Liver (tissue), 9 donors: Measurements from ENCODE around the gene OR2AG1. TPM values are rescaled to one million over a fixed set of nuclear protein-coding genes. Genes with fewer than 3 reads are reported as not detected.
A peak's percentile ranks its signal among the peaks of the same experiment; 100 is the strongest.

Experiments used
- DNase-seq: peaks from one replicate; pipeline ENCODE4 v3.0.0-alpha.2; 2017; ENCODE audit warnings: low spot score
- H3K27ac ChIP-seq, 2 donors: one replicate each; pipeline ENCODE4 v1.7.0; 2013; ENCODE audit warnings: inconsistent platforms in 2 of 2, low read length in 2 of 2, control low read depth in 1 of 2, low read depth in 1 of 2, mild to moderate bottlenecking in 1 of 2
- H3K27me3 ChIP-seq, 4 donors: one replicate each; pipeline versions ENCODE4 v1.6.1 to v1.7.0; 2013; ENCODE audit warnings: low read length in 3 of 4, inconsistent platforms in 1 of 4, mild to moderate bottlenecking in 1 of 4, moderate library complexity in 1 of 4; ENCODE audit not compliant: control insufficient read depth in 4 of 4, insufficient read depth in 4 of 4
- H3K36me3 ChIP-seq, 4 donors: one replicate each; pipeline versions ENCODE4 v1.6.1 to v1.7.0; 2013; ENCODE audit warnings: low read length in 3 of 4, mild to moderate bottlenecking in 3 of 4, low read depth in 1 of 4, moderate library complexity in 1 of 4; ENCODE audit not compliant: control insufficient read depth in 4 of 4, insufficient read depth in 3 of 4
- H3K4me1 ChIP-seq, 4 donors: one replicate each; pipeline versions ENCODE4 v1.6.1 to v1.7.0; 2013; ENCODE audit warnings: low read length in 3 of 4, mild to moderate bottlenecking in 3 of 4, moderate library complexity in 1 of 4; ENCODE audit not compliant: control insufficient read depth in 4 of 4, insufficient read depth in 4 of 4
- H3K4me3 ChIP-seq, 3 donors: one replicate each; pipeline versions ENCODE4 v1.6.1 to v1.7.0; 2013; ENCODE audit warnings: low read length in 3 of 3, control low read depth in 1 of 3, low read depth in 1 of 3, mild to moderate bottlenecking in 1 of 3
- H3K9ac ChIP-seq, 2 donors: one replicate each; pipeline ENCODE4 v1.7.0; 2013; ENCODE audit warnings: low read length in 2 of 2, mild to moderate bottlenecking in 2 of 2, moderate library complexity in 2 of 2, control low read depth in 1 of 2, low read depth in 1 of 2
- H3K9me3 ChIP-seq, 4 donors: one replicate each; pipeline versions ENCODE4 v1.6.1 to v1.7.0; 2013; ENCODE audit warnings: low read length in 3 of 4; ENCODE audit not compliant: control insufficient read depth in 4 of 4
- ATF3 ChIP-seq: IDR thresholded peaks from 2 replicates; pipeline ENCODE4 v1.6.1; 2016; ENCODE audit warnings: antibody characterized with exemption
- CTCF ChIP-seq: fragments of 150-350 bp; IDR thresholded peaks from 2 replicates; pipeline ENCODE4 v1.5.1; 2017; ENCODE audit warnings: improper control_type of control experiment, low read depth, low read length; ENCODE audit not compliant: missing input control
- EGR1 ChIP-seq, 2 donors: IDR thresholded peaks; 2 replicates each; pipeline ENCODE4 v1.6.1; 2016 to 2018; ENCODE audit warnings: antibody characterized with exemption in 2 of 2, low read depth in 2 of 2
- FOXA1 ChIP-seq: IDR thresholded peaks from 2 replicates; pipeline ENCODE4 v1.6.1; 2016; ENCODE audit warnings: antibody characterized with exemption
- FOXA2 ChIP-seq: IDR thresholded peaks from 2 replicates; pipeline ENCODE4 v1.6.1; 2016; ENCODE audit warnings: antibody characterized with exemption
- HNF4G ChIP-seq: IDR thresholded peaks from 2 replicates; pipeline ENCODE4 v1.6.1; 2016; ENCODE audit warnings: antibody characterized with exemption
- JUND ChIP-seq, 2 donors: IDR thresholded peaks; 2 replicates each; pipeline ENCODE4 v1.6.1; 2016; ENCODE audit warnings: antibody characterized with exemption in 2 of 2
- NR2F2 ChIP-seq: IDR thresholded peaks from 2 replicates; pipeline ENCODE4 v1.6.1; 2016; ENCODE audit warnings: antibody characterized with exemption
- RAD21 ChIP-seq, 2 donors: IDR thresholded peaks; 2 replicates each; pipeline ENCODE4 v1.6.1; 2016; ENCODE audit warnings: antibody characterized with exemption in 2 of 2, mild to moderate bottlenecking in 2 of 2
- REST ChIP-seq: IDR thresholded peaks from 2 replicates; pipeline ENCODE4 v1.6.1; 2016; ENCODE audit warnings: antibody characterized with exemption, mild to moderate bottlenecking
- RXRA ChIP-seq, 2 donors: IDR thresholded peaks; 2 replicates each; pipeline ENCODE4 v1.6.1; 2017 to 2018; ENCODE audit warnings: antibody characterized with exemption in 2 of 2, mild to moderate bottlenecking in 1 of 2
- SP1 ChIP-seq: IDR thresholded peaks from 2 replicates; pipeline ENCODE4 v1.6.1; 2018; ENCODE audit warnings: antibody characterized with exemption, mild to moderate bottlenecking
- TAF1 ChIP-seq: conservative IDR thresholded peaks from 2 replicates; pipeline ENCODE4 v1.6.1; 2016; ENCODE audit warnings: antibody characterized with exemption, mild to moderate bottlenecking
- YY1 ChIP-seq: IDR thresholded peaks from 2 replicates; pipeline ENCODE4 v1.6.1; 2016; ENCODE audit warnings: antibody characterized with exemption, mild to moderate bottlenecking
- ZBTB33 ChIP-seq: IDR thresholded peaks from 2 replicates; pipeline ENCODE4 v1.6.1; 2016; ENCODE audit warnings: antibody characterized with exemption
- WGBS: extraction: QIAGEN DNeasy Blood & Tissue Kit; methylation state at CpG from one replicate; pipeline ENCODE4 v1.1.7; 2013; 5-methylcytosine and 5-hydroxymethylcytosine counted together
- polyA plus RNA-seq, 2 donors: library from polyadenylated mRNA; stranded (reverse) in 1 of 2; unstranded in 1 of 2; fragments of 200-250 nt in 1 of 2; fragments of >200 nt in 1 of 2; fragmentation: Nextera tagmentation in 1 of 2; extraction: Ambion mirVana in 1 of 2; gene quantifications; one replicate each; pipeline versions ENCODE4 v1.2.1 to v1.2.3, GENCODE V29; 2013 to 2015
- total RNA-seq, 2 donors: library from RNA; depleted of rRNA; stranded (reverse); fragments of >200 nt; gene quantifications; one replicate each; pipeline ENCODE4 v1.2.3, GENCODE V29; 2014
- donor health status: healthy.
- donor health status: healthy.
- donor health status: healthy.
- donor health status: healthy.
- donor health status: healthy.

Gene OR2AG1
- total and polyA plus RNA-seq, 4 donors = not detected

- WGBS = 50% methylated on average over 2 of the region's 2 CpGs
- H3K4me3 ChIP-seq = no peak overlapping the region
- no peaks in the 10 kb centered on the region for H3K9me3 ChIP-seq
- no peaks in the 10 kb centered on the region for H3K27me3 ChIP-seq
- no peak overlapping the region for H3K9ac ChIP-seq
- H3K4me1 ChIP-seq = peaks cover 3 to 13% (median 9%) of the 10 kb centered on the region in 4 donors
- TF ChIP-seq RAD21 (IDR thresholded peaks at IDR 0.05) = peak; percentile 83 to 90
- TF ChIP-seq CTCF = peak; percentile 53
- TF ChIP-seq ATF3 = no peak
- TF ChIP-seq FOXA1 = no peak
- TF ChIP-seq RXRA (IDR thresholded peaks at IDR 0.05) = no peak
- TF ChIP-seq YY1 = no peak
- no peak for TF ChIP-seq EGR1 (IDR thresholded peaks at IDR 0.05; ENCODE audit: low read depth in 2 of 2)
- TF ChIP-seq JUND (IDR thresholded peaks at IDR 0.05) = no peak
- no peak overlapping the region for H3K27ac ChIP-seq
- peak; percentile 42 for DNase-seq
- H3K36me3 ChIP-seq = no peaks in the 10 kb centered on the region
Observed at GRCh38 chr11:6757373-6757967, 25.4 kb upstream of the OR2AG1 start.

- Histone ChIP-seq H3K9ac (no peak within 1 kb of the TSS), H3K9me3 (no peaks in the 10 kb centered on the region), H3K4me3 (no peak within 1 kb of the TSS), H3K27ac (no peak within 1 kb of the TSS), H3K36me3 (no peaks in the 10 kb centered on the region), H3K4me1 (no peaks in the 10 kb centered on the region), H3K27me3 (no peaks in the 10 kb centered on the region)
- no peak for DNase-seq
- no peak for TF ChIP-seq NR2F2
- WGBS = 68% methylated on average over 4 of the region's 4 CpGs
Observed at GRCh38 chr11:6771926-6772893, 10.6 kb upstream of the OR2AG1 start, which contains the start of gene OR2AG2. Gene OR2AG2, minus strand, starts transcription at chr11:6771976. Its CDS starts 3,019 bp downstream, at chr11:6768957.

GRCh38 chr11:6778518-6778917 is 4.3 kb upstream of the OR2AG1 start:
- DNase-seq = no peak
- H3K27me3 ChIP-seq = no peaks in the 10 kb centered on the region
- H3K4me1 ChIP-seq = no peaks in the 10 kb centered on the region
- H3K4me3 ChIP-seq = no peak overlapping the region
- H3K9ac ChIP-seq = no peak overlapping the region
- H3K9me3 ChIP-seq = no peaks in the 10 kb centered on the region
- TF ChIP-seq ZBTB33 = no peak
- TF ChIP-seq HNF4G = no peak
- TF ChIP-seq FOXA1 = no peak
- TF ChIP-seq FOXA2 = no peak
- TF ChIP-seq JUND (IDR thresholded peaks at IDR 0.05) = no peak
- TF ChIP-seq TAF1 = no peak
- TF ChIP-seq SP1 = no peak
- TF ChIP-seq REST = no peak
- no peak for TF ChIP-seq CTCF
- TF ChIP-seq EGR1 (IDR thresholded peaks at IDR 0.05; ENCODE audit: low read depth in 2 of 2) = no peak
- TF ChIP-seq YY1 = no peak
- no peak overlapping the region for H3K27ac ChIP-seq
- no peaks in the 10 kb centered on the region for H3K36me3 ChIP-seq
